Mesendoderm (in vitro differentiated cells): ENCODE measurements around the gene KCNJ11.

ENCODE experiments used
- DNase-seq: peaks from one replicate; pipeline ENCODE4 v3.0.0; 2013
- H2AK5ac ChIP-seq: 2 replicates; pipeline ENCODE4 v1.6.1; 2013; ENCODE audit warnings: low read length, inconsistent platforms
- H2BK120ac ChIP-seq: 2 replicates; pipeline ENCODE4 v1.6.1; 2013; ENCODE audit warnings: low read depth, mild to moderate bottlenecking, low read length, moderate library complexity, mixed read lengths
- H2BK15ac ChIP-seq: replicated peaks from 2 replicates; pipeline ENCODE4 v1.6.1; 2013; ENCODE audit warnings: low read depth, mild to moderate bottlenecking, moderate library complexity
- H2BK5ac ChIP-seq: 2 replicates; pipeline ENCODE4 v1.6.1; 2013; ENCODE audit warnings: low read length, inconsistent platforms
- H3K18ac ChIP-seq: 2 replicates; pipeline ENCODE4 v1.6.1; 2013; ENCODE audit warnings: mild to moderate bottlenecking, low read length, mixed read lengths
- H3K23ac ChIP-seq: one replicate; pipeline ENCODE4 v1.6.1; 2013; ENCODE audit warnings: low read length
- H3K27ac ChIP-seq: 2 replicates; pipeline ENCODE4 v1.5.1; 2013; ENCODE audit warnings: low read depth, mild to moderate bottlenecking, inconsistent platforms, low read length, moderate library complexity
- H3K27me3 ChIP-seq: 2 replicates; pipeline ENCODE4 v1.6.1; 2013; ENCODE audit warnings: low read length, control low read depth, mild to moderate bottlenecking, inconsistent platforms; ENCODE audit not compliant: insufficient read depth, poor library complexity
- H3K36me3 ChIP-seq: 2 replicates; pipeline ENCODE4 v1.6.1; 2013; ENCODE audit warnings: low read length, inconsistent platforms; ENCODE audit not compliant: control insufficient read depth, insufficient read depth
- H3K4ac ChIP-seq: one replicate; pipeline ENCODE4 v1.6.1; 2013; ENCODE audit warnings: low read depth, mild to moderate bottlenecking, low read length, moderate library complexity
- H3K4me1 ChIP-seq: 2 replicates; pipeline ENCODE4 v1.6.1; 2013; ENCODE audit warnings: low read depth, low read length, inconsistent platforms; ENCODE audit not compliant: control insufficient read depth
- H3K4me2 ChIP-seq: 2 replicates; pipeline ENCODE4 v1.6.1; 2013; ENCODE audit warnings: low read length
- H3K4me3 ChIP-seq: 2 replicates; pipeline ENCODE4 v1.5.1; 2013; ENCODE audit warnings: mild to moderate bottlenecking, low read length
- H3K56ac ChIP-seq: one replicate; pipeline ENCODE4 v1.6.1; 2013; ENCODE audit warnings: low read length
- H3K79me1 ChIP-seq: 2 replicates; pipeline ENCODE4 v1.6.1; 2013; ENCODE audit warnings: low read length, inconsistent platforms
- H3K79me2 ChIP-seq: 2 replicates; pipeline ENCODE4 v1.6.1; 2013; ENCODE audit warnings: mild to moderate bottlenecking, low read length; ENCODE audit not compliant: control insufficient read depth, insufficient read depth
- H3K9ac ChIP-seq: 2 replicates; pipeline ENCODE4 v1.6.1; 2013; ENCODE audit warnings: low read length, inconsistent platforms
- H4K5ac ChIP-seq: one replicate; pipeline ENCODE4 v1.6.1; 2013; ENCODE audit warnings: low read length
- H4K8ac ChIP-seq: one replicate; pipeline ENCODE4 v1.6.1; 2013; ENCODE audit warnings: low read depth, mild to moderate bottlenecking, control low read depth, low read length, moderate library complexity
- WGBS: extraction: QIAGEN DNeasy Blood & Tissue Kit; methylation state at CpG from one replicate; pipeline ENCODE4 v1.1.7; 2013; ENCODE audit warnings: low lambda C conversion rate, missing lambda C conversion rate; ENCODE audit not compliant: insufficient coverage; ENCODE audit errors: extremely low coverage; 5-methylcytosine and 5-hydroxymethylcytosine counted together

Gene KCNJ11

GRCh38 chr11:17352950-17353820 is 35.3 kb downstream of the KCNJ11 start:
- peak; percentile 81 for DNase-seq
- Histone ChIP-seq H3K36me3 (no peaks in the 10 kb centered on the region), H3K56ac (peak overlapping the region; percentile 81)

GRCh38 chr11:17351510-17352176 is 36.8 kb downstream of the KCNJ11 start, which contains the start of gene NCR3LG1:
Gene NCR3LG1 (plus strand): TSS chr11:17351800. CDS start chr11:17351970, 170 bp downstream.
- Histone ChIP-seq H2BK5ac (no peak within 1 kb of the TSS), H4K5ac (no peak within 1 kb of the TSS), H3K79me2 (no peaks in the 10 kb centered on the region), H2BK15ac (no peak within 1 kb of the TSS), H3K18ac (no peak within 1 kb of the TSS), H2AK5ac (no peak within 1 kb of the TSS), H3K36me3 (no peaks in the 10 kb centered on the region), H3K79me1 (no peaks in the 10 kb centered on the region), H3K4me3 (peak within 1 kb of the TSS; percentile 6), H4K8ac (no peak within 1 kb of the TSS), H3K4ac (no peak within 1 kb of the TSS), H3K9ac (no peak within 1 kb of the TSS), H3K27me3 (peaks cover 26% of the 10 kb centered on the region), H3K4me2 (peak within 1 kb of the TSS; percentile 46), H3K23ac (no peak within 1 kb of the TSS), H3K4me1 (peaks cover 2% of the 10 kb centered on the region), H3K56ac (peak within 1 kb of the TSS; percentile 17), H2BK120ac (no peak within 1 kb of the TSS), H3K27ac (no peak within 1 kb of the TSS)
- DNase-seq, result peak; percentile 40
- no CpG with 5 or more reads among the region's 61 CpGs for WGBS

More at GRCh38 chr11:17352950-17353820, 35.3 kb downstream of the KCNJ11 start:
- H3K27ac ChIP-seq, result no peak overlapping the region
- no peak overlapping the region for H3K18ac ChIP-seq
- peaks cover 26% of the 10 kb centered on the region for H3K27me3 ChIP-seq
- H2AK5ac ChIP-seq, result no peak overlapping the region
- no peak overlapping the region for H4K5ac ChIP-seq
- H3K4ac ChIP-seq, result no peak overlapping the region
- H3K4me2 ChIP-seq, result peak overlapping the region; percentile 61
- no peak overlapping the region for H2BK120ac ChIP-seq
- no peak overlapping the region for H4K8ac ChIP-seq
- H2BK15ac ChIP-seq, result no peak overlapping the region
- no peak overlapping the region for H2BK5ac ChIP-seq
- H3K23ac ChIP-seq, result no peak overlapping the region
- H3K4me1 ChIP-seq, result peaks cover 2% of the 10 kb centered on the region
- peak overlapping the region; percentile 26 for H3K4me3 ChIP-seq
- no peaks in the 10 kb centered on the region for H3K79me2 ChIP-seq
- no CpG with 5 or more reads among the region's 69 CpGs for WGBS
- peak overlapping the region; percentile 60 for H3K9ac ChIP-seq
- H3K79me1 ChIP-seq, result no peaks in the 10 kb centered on the region

- Histone ChIP-seq H3K27ac (no peak overlapping the region), H3K4ac (no peak overlapping the region), H2BK5ac (no peak overlapping the region), H3K4me1 (peaks cover 2% of the 10 kb centered on the region), H4K8ac (no peak overlapping the region), H3K18ac (no peak overlapping the region), H3K4me3 (no peak overlapping the region), H3K27me3 (peaks cover 26% of the 10 kb centered on the region), H3K56ac (no peak overlapping the region), H3K4me2 (no peak overlapping the region), H4K5ac (no peak overlapping the region), H2BK15ac (no peak overlapping the region), H3K36me3 (no peaks in the 10 kb centered on the region), H2BK120ac (no peak overlapping the region), H3K79me1 (no peaks in the 10 kb centered on the region), H3K23ac (no peak overlapping the region), H3K9ac (no peak overlapping the region), H3K79me2 (no peaks in the 10 kb centered on the region), H2AK5ac (no peak overlapping the region)
- DNase-seq, result no peak
- no CpG with 5 or more reads among the region's 12 CpGs for WGBS
These were observed 37.3 kb downstream of the KCNJ11 start for GRCh38 chr11:17351172-17351509.

- H3K4me1 ChIP-seq, result peaks cover 2% of the 10 kb centered on the region
- H4K8ac ChIP-seq, result no peak overlapping the region
- H3K36me3 ChIP-seq, result no peaks in the 10 kb centered on the region
- no CpG with 5 or more reads among the region's 7 CpGs for WGBS
- no peak overlapping the region for H3K56ac ChIP-seq
- no peak overlapping the region for H2BK15ac ChIP-seq
- no peak overlapping the region for H3K4me3 ChIP-seq
- no peak for DNase-seq
- no peak overlapping the region for H3K23ac ChIP-seq
- no peaks in the 10 kb centered on the region for H3K79me1 ChIP-seq
- no peak overlapping the region for H4K5ac ChIP-seq
- no peak overlapping the region for H3K4ac ChIP-seq
- no peaks in the 10 kb centered on the region for H3K79me2 ChIP-seq
- H3K27ac ChIP-seq, result no peak overlapping the region
- no peak overlapping the region for H3K4me2 ChIP-seq
- H2AK5ac ChIP-seq, result no peak overlapping the region
- H3K18ac ChIP-seq, result no peak overlapping the region
- peaks cover 26% of the 10 kb centered on the region for H3K27me3 ChIP-seq
- no peak overlapping the region for H3K9ac ChIP-seq
- no peak overlapping the region for H2BK120ac ChIP-seq
- H2BK5ac ChIP-seq, result no peak overlapping the region
These were observed 37.8 kb downstream of the KCNJ11 start for GRCh38 chr11:17350455-17351171.

GRCh38 chr11:17347676-17348075 is 40.8 kb downstream of the KCNJ11 start:
- no peak overlapping the region for H4K5ac ChIP-seq
- H3K4me3 ChIP-seq, result no peak overlapping the region
- no peak overlapping the region for H3K27ac ChIP-seq
- H2BK15ac ChIP-seq, result no peak overlapping the region
- H3K9ac ChIP-seq, result no peak overlapping the region
- no peak overlapping the region for H2BK5ac ChIP-seq
- no peak overlapping the region for H2AK5ac ChIP-seq
- H2BK120ac ChIP-seq, result no peak overlapping the region
- H3K4me2 ChIP-seq, result no peak overlapping the region
- H3K18ac ChIP-seq, result no peak overlapping the region
- H3K23ac ChIP-seq, result no peak overlapping the region
- H3K79me2 ChIP-seq, result no peaks in the 10 kb centered on the region
- no peaks in the 10 kb centered on the region for H3K4me1 ChIP-seq
- no peaks in the 10 kb centered on the region for H3K36me3 ChIP-seq
- H3K79me1 ChIP-seq, result no peaks in the 10 kb centered on the region
- no peak overlapping the region for H3K56ac ChIP-seq
- no peak overlapping the region for H4K8ac ChIP-seq
- H3K4ac ChIP-seq, result no peak overlapping the region
- no CpG with 5 or more reads among the region's 1 CpG for WGBS
- H3K27me3 ChIP-seq, result peaks cover 18% of the 10 kb centered on the region
- no peak for DNase-seq
